DOHH2 (cell line): ENCODE data around the gene ZNF557.
"Not testable (repeated sequence)": the region's sequence is repeated elsewhere in the genome, so short reads cannot be mapped to it uniquely, and the experiment has no call there.

ENCODE experiments used
- H3F3A ChIP-seq: fragments of 200-600 bp; sonication (generic), shearing (Covaris generic); 2 replicates; pipeline ENCODE4 v1.6.0; 2016; ENCODE audit warnings: antibody characterized with exemption, mild to moderate bottlenecking; ENCODE audit not compliant: control insufficient read depth, insufficient read depth
- H3K27ac ChIP-seq: fragments of 200-600 bp; sonication (generic); 2 replicates; pipeline ENCODE4 v1.5.1; 2014; ENCODE audit warnings: low read depth, mild to moderate bottlenecking, low read length, moderate library complexity
- H3K27me3 ChIP-seq: fragments of 200-600 bp; sonication (generic); 2 replicates; pipeline ENCODE4 v1.6.1; 2014; ENCODE audit warnings: mild to moderate bottlenecking, low read length, mixed read lengths; ENCODE audit not compliant: control insufficient read depth
- H3K36me3 ChIP-seq: fragments of 200-600 bp; sonication (generic); 2 replicates; pipeline ENCODE4 v1.6.1; 2014; ENCODE audit warnings: mild to moderate bottlenecking, low read length, moderate library complexity, mixed read lengths; ENCODE audit not compliant: control insufficient read depth
- H3K4me1 ChIP-seq: fragments of 200-600 bp; sonication (generic); 2 replicates; pipeline ENCODE4 v1.6.1; 2014; ENCODE audit warnings: mild to moderate bottlenecking, low read length, mixed read lengths; ENCODE audit not compliant: control insufficient read depth
- H3K4me2 ChIP-seq: fragments of 200-600 bp; sonication (generic); 2 replicates; pipeline ENCODE4 v1.6.0; 2014; ENCODE audit warnings: mild to moderate bottlenecking, low read length, moderate library complexity
- H3K4me3 ChIP-seq: fragments of 200-600 bp; sonication (generic); 2 replicates; pipeline ENCODE4 v1.5.1; 2014; ENCODE audit warnings: mild to moderate bottlenecking, low read length, mixed read lengths
- H3K79me2 ChIP-seq: fragments of 200-600 bp; sonication (generic); 2 replicates; pipeline ENCODE4 v1.6.1; 2014; ENCODE audit warnings: mild to moderate bottlenecking, low read length, mixed read lengths; ENCODE audit not compliant: control insufficient read depth
- H3K9me2 ChIP-seq: fragments of 200-600 bp; sonication (generic); replicated peaks from 2 replicates; pipeline ENCODE4 v1.6.1; 2014; ENCODE audit warnings: mild to moderate bottlenecking, low read length, mixed read lengths; ENCODE audit not compliant: control insufficient read depth
- H3K9me3 ChIP-seq: fragments of 200-600 bp; sonication (generic); 2 replicates; pipeline ENCODE4 v1.6.1; 2014; ENCODE audit warnings: antibody characterized with exemption, low read length, mixed read lengths; ENCODE audit not compliant: control insufficient read depth, insufficient read depth
- H4K20me1 ChIP-seq: fragments of 200-600 bp; sonication (generic); 2 replicates; pipeline ENCODE4 v1.6.0; 2014; ENCODE audit warnings: low read depth, mild to moderate bottlenecking, antibody characterized with exemption, low read length, moderate library complexity; ENCODE audit not compliant: control insufficient read depth, insufficient read depth
- EZH2phosphoT487 ChIP-seq: fragments of 200-600 bp; sonication (generic); IDR thresholded peaks from 2 replicates; pipeline ENCODE4 v1.6.1; 2017; ENCODE audit warnings: borderline replicate concordance, mild to moderate bottlenecking, antibody characterized with exemption, low read length, moderate library complexity, mixed read lengths
- TF ChIP-seq, protein P1 (sequence below): fragments of 200-600 bp; sonication (generic); IDR thresholded peaks from one replicate; pipeline ENCODE4 v1.5.1; 2014; ENCODE audit warnings: antibody characterized with exemption, mild to moderate bottlenecking, low read depth, low read length; ENCODE audit not compliant: poor library complexity, severe bottlenecking

ZNF557 gene

DNA sequence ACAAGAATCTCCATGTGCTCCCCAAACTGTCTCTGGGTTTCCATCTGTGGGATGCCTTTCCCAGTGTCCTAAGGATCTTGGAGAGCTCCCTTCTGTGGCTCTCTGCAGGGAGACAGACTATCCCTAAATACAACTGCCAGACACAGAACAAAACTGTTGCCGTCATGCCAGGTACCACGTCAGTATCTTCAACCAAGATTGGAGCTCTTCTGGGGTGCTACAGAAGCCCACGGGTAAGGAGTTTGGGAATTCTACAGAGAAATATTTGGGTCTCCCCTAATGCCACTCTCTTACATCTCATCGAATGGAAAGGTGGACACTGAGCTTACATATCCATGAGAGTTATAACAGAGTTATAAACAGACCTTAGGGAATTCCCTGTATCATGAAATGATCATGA is 6.2 kb upstream of the ZNF557 start:
- no peaks in the 10 kb centered on the region for H3K27me3 ChIP-seq
- peaks cover under 1% of the 10 kb centered on the region; the same call in 1 of the 2 replicates for H3K4me1 ChIP-seq
- no peaks in the 10 kb centered on the region for H3K79me2 ChIP-seq
- H3F3A ChIP-seq, result peaks cover 3% of the 10 kb centered on the region
- H3K4me3 ChIP-seq, result no peak overlapping the region
- no peaks in the 10 kb centered on the region for H3K36me3 ChIP-seq
- H4K20me1 ChIP-seq, result no peaks in the 10 kb centered on the region
- H3K4me2 ChIP-seq, result no peak overlapping the region
- H3K27ac ChIP-seq, result no peak overlapping the region
- no peaks in the 10 kb centered on the region for H3K9me2 ChIP-seq
- no peak for TF ChIP-seq EZH2phosphoT487
- TF ChIP-seq, protein P1, sequence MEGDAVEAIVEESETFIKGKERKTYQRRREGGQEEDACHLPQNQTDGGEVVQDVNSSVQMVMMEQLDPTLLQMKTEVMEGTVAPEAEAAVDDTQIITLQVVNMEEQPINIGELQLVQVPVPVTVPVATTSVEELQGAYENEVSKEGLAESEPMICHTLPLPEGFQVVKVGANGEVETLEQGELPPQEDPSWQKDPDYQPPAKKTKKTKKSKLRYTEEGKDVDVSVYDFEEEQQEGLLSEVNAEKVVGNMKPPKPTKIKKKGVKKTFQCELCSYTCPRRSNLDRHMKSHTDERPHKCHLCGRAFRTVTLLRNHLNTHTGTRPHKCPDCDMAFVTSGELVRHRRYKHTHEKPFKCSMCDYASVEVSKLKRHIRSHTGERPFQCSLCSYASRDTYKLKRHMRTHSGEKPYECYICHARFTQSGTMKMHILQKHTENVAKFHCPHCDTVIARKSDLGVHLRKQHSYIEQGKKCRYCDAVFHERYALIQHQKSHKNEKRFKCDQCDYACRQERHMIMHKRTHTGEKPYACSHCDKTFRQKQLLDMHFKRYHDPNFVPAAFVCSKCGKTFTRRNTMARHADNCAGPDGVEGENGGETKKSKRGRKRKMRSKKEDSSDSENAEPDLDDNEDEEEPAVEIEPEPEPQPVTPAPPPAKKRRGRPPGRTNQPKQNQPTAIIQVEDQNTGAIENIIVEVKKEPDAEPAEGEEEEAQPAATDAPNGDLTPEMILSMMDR, result no peak
- H3K9me3 ChIP-seq, result no peaks in the 10 kb centered on the region

DNA sequence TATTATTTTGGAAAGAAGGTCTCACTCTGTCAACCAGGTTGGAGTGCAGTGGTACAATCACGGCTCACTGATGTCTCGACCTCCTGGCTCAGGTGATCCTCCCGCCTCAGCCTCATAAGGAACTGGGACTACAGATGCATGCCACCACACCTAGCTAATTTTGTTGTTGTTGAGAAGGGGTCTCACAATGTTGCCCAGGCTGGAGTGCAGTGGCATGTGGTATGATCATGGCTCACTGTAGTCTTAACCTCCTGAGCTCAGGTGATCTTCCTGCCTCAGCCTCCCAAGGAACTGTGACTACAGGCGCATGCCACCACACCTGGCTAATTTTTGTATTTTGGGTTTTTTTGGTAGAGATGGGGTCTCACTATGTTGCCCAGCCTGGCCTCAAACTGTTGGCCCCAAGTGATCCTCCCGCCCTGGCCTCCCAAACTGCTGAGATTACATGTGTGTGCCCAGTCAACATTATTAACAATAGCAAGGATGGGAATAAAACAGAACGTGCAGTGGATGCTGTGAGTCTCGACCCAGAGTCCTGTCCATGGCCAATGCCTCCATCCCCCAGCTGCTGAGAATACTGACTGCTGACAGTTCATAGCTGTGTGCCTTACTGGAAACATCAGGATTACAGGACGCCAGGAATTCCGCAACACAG is 5.6 kb upstream of the ZNF557 start:
- Histone ChIP-seq H4K20me1 (no peaks in the 10 kb centered on the region), H3K36me3 (no peaks in the 10 kb centered on the region), H3K79me2 (no peaks in the 10 kb centered on the region), H3K27ac (no peak overlapping the region), H3K4me3 (no peak overlapping the region), H3F3A (peaks cover 3% of the 10 kb centered on the region), H3K4me1 (peaks cover 6% of the 10 kb centered on the region), H3K9me2 (no peaks in the 10 kb centered on the region), H3K4me2 (no peak overlapping the region), H3K27me3 (no peaks in the 10 kb centered on the region), H3K9me3 (no peaks in the 10 kb centered on the region)
- no peak for TF ChIP-seq EZH2phosphoT487
- TF ChIP-seq, protein P1, result no peak

DNA sequence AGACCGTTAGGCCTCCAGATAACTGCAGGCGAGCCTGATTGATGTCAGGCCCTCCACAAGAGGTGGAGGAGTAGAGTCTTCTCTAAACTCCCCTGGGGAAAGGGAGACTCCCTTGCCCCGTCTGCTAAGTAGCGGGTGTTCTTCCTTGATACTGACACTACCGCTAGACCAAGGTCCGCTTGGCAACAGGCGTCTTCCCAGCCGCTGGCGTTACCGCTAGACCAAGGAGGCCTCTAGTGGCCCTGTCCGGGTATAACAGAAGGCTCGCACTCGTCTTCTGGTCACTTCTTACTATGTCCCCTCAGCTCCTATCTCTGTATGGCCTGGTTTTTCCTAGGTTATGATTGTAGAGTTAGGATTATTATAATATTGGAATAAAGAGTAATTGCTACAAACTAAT is 2.4 kb upstream of the ZNF557 start:
- not testable (repeated sequence) for H4K20me1 ChIP-seq, H3F3A ChIP-seq, H3K27ac ChIP-seq, H3K4me3 ChIP-seq, H3K9me2 ChIP-seq, H3K9me3 ChIP-seq, H3K27me3 ChIP-seq, H3K4me2 ChIP-seq
- H3K79me2 ChIP-seq, result peaks cover 19% of the 10 kb centered on the region
- TF ChIP-seq, protein P1, result peak; percentile 33
- H3K36me3 ChIP-seq, result peaks cover 20% of the 10 kb centered on the region
- H3K4me1 ChIP-seq, result peaks cover 16% of the 10 kb centered on the region

DNA sequence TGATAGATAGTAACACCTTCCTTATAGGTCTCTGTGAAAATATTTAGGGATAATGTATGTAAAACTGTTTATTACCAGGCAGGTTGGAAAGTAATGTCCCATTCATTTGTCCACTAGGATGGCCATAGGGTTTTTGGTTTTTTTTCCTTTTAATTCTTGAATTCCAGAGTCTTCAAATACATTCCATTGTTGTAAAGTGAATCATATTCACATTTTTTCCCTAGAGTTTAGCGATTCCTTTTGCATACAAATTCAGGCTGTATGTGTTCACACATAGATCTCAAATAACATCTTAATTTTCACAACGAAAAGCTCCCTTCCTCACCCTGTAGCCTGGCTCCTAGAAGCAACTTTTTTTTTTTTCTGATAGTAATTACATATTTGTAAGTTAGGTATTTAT is 1.8 kb upstream of the ZNF557 start:
- H3K36me3 ChIP-seq, result peaks cover 26% of the 10 kb centered on the region
- H4K20me1 ChIP-seq, result no peaks in the 10 kb centered on the region
- peaks cover 22% of the 10 kb centered on the region for H3K79me2 ChIP-seq
- no peak overlapping the region for H3K4me2 ChIP-seq
- H3K9me2 ChIP-seq, result no peaks in the 10 kb centered on the region
- no peak overlapping the region for H3K27ac ChIP-seq
- H3K4me3 ChIP-seq, result no peak overlapping the region
- peaks cover 16% of the 10 kb centered on the region for H3K4me1 ChIP-seq
- H3K9me3 ChIP-seq, result no peaks in the 10 kb centered on the region
- H3F3A ChIP-seq, result peaks cover 3% of the 10 kb centered on the region
- H3K27me3 ChIP-seq, result no peaks in the 10 kb centered on the region
- TF ChIP-seq, protein P1, result no peak
- no peak for TF ChIP-seq EZH2phosphoT487
